ENCODE data around the gene FBXL7. TPM values are rescaled to one million over a fixed set of nuclear protein-coding genes. Genes with fewer than 3 reads are reported as not detected.

The FBXL7 gene
- total and polyA plus RNA-seq, 2 of the 8 experiments (the other 6 are each of a cell fraction or from before 2014, with no cell fraction given), result 17.7 to 17.8 TPM

DNA sequence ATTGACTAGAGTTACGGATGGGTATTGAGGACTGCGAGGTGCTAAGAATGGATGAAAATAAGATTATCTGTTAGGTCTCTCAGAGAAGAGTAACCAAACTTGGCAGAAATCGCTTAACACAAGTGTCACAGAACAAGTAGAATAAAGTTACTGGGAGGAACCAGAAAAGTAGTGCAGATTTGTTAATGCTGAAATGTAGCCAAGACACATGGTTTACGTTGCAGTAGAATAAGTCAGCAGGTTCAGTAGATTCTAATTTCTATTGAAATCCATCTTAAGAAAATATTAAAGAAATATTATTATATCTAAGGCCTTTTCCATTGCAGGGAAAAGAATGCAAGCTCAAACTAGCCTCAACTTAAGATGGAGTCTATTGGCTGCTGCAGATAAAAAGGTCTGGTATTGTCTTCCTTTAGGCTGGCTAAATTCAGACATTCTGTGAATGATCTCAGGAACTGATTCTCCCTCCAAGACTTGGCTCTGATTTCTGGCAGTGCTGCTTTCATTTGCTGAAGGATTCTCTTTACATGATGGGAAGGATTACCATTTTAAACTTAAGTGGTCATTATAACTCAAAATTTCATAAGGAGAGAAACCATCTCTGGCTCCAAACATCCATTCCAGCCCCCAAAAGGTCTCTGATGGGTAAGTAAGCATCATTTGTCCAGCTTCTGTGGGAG, 364.7 kb downstream of the FBXL7 start:
- no peak overlapping the region for H4K8ac ChIP-seq (ENCODE audit: extremely low read depth, insufficient read depth, low read length)
- H3K9me3 ChIP-seq (ENCODE audit: insufficient read depth in 2 of 2, low read depth in 1 of 2, low read length in 1 of 2), result peaks cover 0 to 6% of the 10 kb centered on the region in 2 experiments; a peak in 3 of 4 replicates
- no peak overlapping the region for H2BK20ac ChIP-seq (ENCODE audit: low read length)
- TF ChIP-seq TAF7 (optimal IDR thresholded peaks at IDR 0.05; ENCODE audit: borderline replicate concordance, low read depth, low read length) (no peak), SP1 (IDR thresholded peaks at IDR 0.05; ENCODE audit: low read depth, low read length) (no peak), POU5F1 (IDR thresholded peaks at IDR 0.05; ENCODE audit: low read depth, low read length) (no peak), BACH1 (IDR thresholded peaks at IDR 0.05; ENCODE audit: low read length) (no peak), JUND (IDR thresholded peaks at IDR 0.05; ENCODE audit: low read length) (no peak)
- H3K27me3 ChIP-seq (replicated peaks in 1 of 4; ENCODE audit: control insufficient read depth in 3 of 4, extremely low read depth in 1 of 4, insufficient read depth in 3 of 4, low read length in 3 of 4), result no peaks in the 10 kb centered on the region
- H3K79me1 ChIP-seq (ENCODE audit: low read depth, low read length), result no peaks in the 10 kb centered on the region
- H3K14ac ChIP-seq (ENCODE audit: insufficient read length), result no peak overlapping the region
- WGBS, 2 experiments (ENCODE audit: extremely low coverage in 1 of 2, insufficient coverage in 1 of 2, insufficient read length in 1 of 2, insufficient replicate concordance in 2 of 2, low coverage in 1 of 2, low lambda C conversion rate in 2 of 2, missing lambda C conversion rate in 1 of 2), result 92% methylated on average over 4 of the region's 4 CpGs; no CpG with 5 or more reads in 1 of the 2 experiments
- no peak overlapping the region for H2BK12ac ChIP-seq (ENCODE audit: low read depth, low read length)
- no peak overlapping the region for H2BK15ac ChIP-seq (ENCODE audit: low read length)
- H3K4ac ChIP-seq (replicated peaks; ENCODE audit: insufficient read length, low read depth, low read length), result no peak overlapping the region
- FAIRE-seq, result no peak
- H4K5ac ChIP-seq (ENCODE audit: insufficient read length, low read depth, low read length), result no peak overlapping the region
- no peak overlapping the region for H3K23ac ChIP-seq (ENCODE audit: insufficient read length)
- H3K18ac ChIP-seq (ENCODE audit: extremely low read depth, low read length), result no peak overlapping the region
- H3K27ac ChIP-seq (ENCODE audit: low read depth, low read length), result no peak overlapping the region
- H3K4me2 ChIP-seq (ENCODE audit: insufficient read depth in 1 of 2, low read depth in 2 of 2, low read length in 2 of 2), result no peak overlapping the region
- no peak overlapping the region for H2BK5ac ChIP-seq (ENCODE audit: low read depth, low read length)
- no peaks in the 10 kb centered on the region for H4K20me1 ChIP-seq (replicated peaks in 1 of 2; ENCODE audit: control insufficient read depth in 1 of 2, insufficient read depth in 2 of 2, low read length in 2 of 2)
- CTCF ChIA-PET (ENCODE audit: partially characterized antibody), result interaction anchor here (0.8 to 2.2 kb wide), 4 partner anchors 10 to 131 kb away, joined by 3 to 9 read pairs (median 4); no protein-coding TSS in a partner anchor
- POLR2A ChIA-PET (ENCODE audit: partially characterized antibody), result no interaction called here
- no peak for DNase-seq (ENCODE audit: low read depth in 1 of 2, low spot score in 2 of 2)
- no peaks in the 10 kb centered on the region for H3K23me2 ChIP-seq (ENCODE audit: low read depth, low read length)
- no peak overlapping the region for H2BK120ac ChIP-seq (replicated peaks; ENCODE audit: low read depth, low read length)
- no peak overlapping the region for H2AK5ac ChIP-seq (ENCODE audit: low read depth, low read length)
- no peak overlapping the region for H2AFZ ChIP-seq (ENCODE audit: low read length)
- peaks cover 0 to 3% (median 0%) of the 10 kb centered on the region in 4 experiments; a peak in 1 of 7 replicates for H3K4me1 ChIP-seq (replicated peaks in 1 of 4; ENCODE audit: control insufficient read depth in 3 of 4, insufficient read depth in 4 of 4, low read length in 3 of 4)
- peaks cover 0 to 3% of the 10 kb centered on the region in 2 experiments; a peak in 1 of 4 replicates for H3K79me2 ChIP-seq (ENCODE audit: control insufficient read depth in 1 of 2, insufficient read depth in 2 of 2, low read length in 2 of 2)
- H3K4me3 ChIP-seq (ENCODE audit: extremely low read depth in 1 of 4, insufficient read depth in 2 of 4, low read depth in 3 of 4, low read length in 4 of 4), result no peak overlapping the region
- no peaks in the 10 kb centered on the region; a peak in 2 of 8 replicates for H3K36me3 ChIP-seq (ENCODE audit: control insufficient read depth in 2 of 4, insufficient read depth in 4 of 4, low read length in 3 of 4)
- H4K91ac ChIP-seq (replicated peaks; ENCODE audit: insufficient read length, low read length), result no peak overlapping the region
- no peak overlapping the region for H3K56ac ChIP-seq (replicated peaks; ENCODE audit: insufficient read length, low read depth, low read length)
- H3K9ac ChIP-seq (replicated peaks in 1 of 4; ENCODE audit: extremely low read depth in 1 of 4, low read depth in 3 of 4, low read length in 3 of 4), result no peak overlapping the region

Measured in H1 (cell line).